Erythroblast (primary cell): ENCODE measurements around the gene ALDH1A1.

ENCODE experiments used
- GATA1 ChIP-seq: IDR thresholded peaks from 2 replicates; pipeline ENCODE4 v1.6.1; 2011; ENCODE audit warnings: low read depth, mild to moderate bottlenecking, control low read depth, low read length, moderate library complexity
- POLR2A ChIP-seq: IDR thresholded peaks from 2 replicates; pipeline ENCODE4 v1.6.1; 2011; ENCODE audit warnings: mild to moderate bottlenecking, low read length

- TF ChIP-seq POLR2A (no peak), GATA1 (no peak)
Observed at GRCh38 chr9:72893437-72893836, 59.4 kb downstream of the ALDH1A1 start.
